WTC11 (cell line): ENCODE results near the gene CLSTN2. TPM values are rescaled to one million over a fixed set of nuclear protein-coding genes. Genes with fewer than 3 reads are reported as not detected.

Experiments used
- ATAC-seq: fragments of 200-7000 bp; cut with Tn5 transposase; 2 replicates; pipeline ENCODE4 v1.10.0; 2021; ENCODE audit warnings: mild to moderate bottlenecking, moderate library complexity
- CTCF ChIA-PET: fragments of 300-600 bp; sonication (Branson Sonifier 250); formaldehyde crosslinking; loops from one replicate; lab custom pipeline; 2021; ENCODE audit warnings: antibody characterized with exemption; lab: Charles Lee
- POLR2A ChIA-PET: fragments of 350-600 bp; sonication (Branson Sonifier 250); formaldehyde crosslinking; loops from one replicate; lab custom pipeline; 2021; ENCODE audit warnings: antibody characterized with exemption; lab: Charles Lee
- DNase-seq: peaks from one replicate; pipeline ENCODE4 v3.0.0; 2021; ENCODE audit warnings: low spot score
- H3K27ac Mint-ChIP-seq: 2 replicates; pipeline ENCODE4 v1.8.0; 2021; ENCODE audit warnings: mixed read lengths
- H3K27me3 Mint-ChIP-seq: 2 replicates; pipeline ENCODE4 v1.8.0; 2021; ENCODE audit warnings: low read depth, mild to moderate bottlenecking, moderate library complexity, mixed read lengths
- H3K36me3 Mint-ChIP-seq: 2 replicates; pipeline ENCODE4 v1.8.0; 2021; ENCODE audit warnings: mixed read lengths
- H3K4me1 Mint-ChIP-seq: 2 replicates; pipeline ENCODE4 v1.8.0; 2022; ENCODE audit warnings: mixed read lengths
- H3K4me3 Mint-ChIP-seq: 2 replicates; pipeline ENCODE4 v1.8.0; 2021; ENCODE audit warnings: mild to moderate bottlenecking, moderate library complexity, mixed read lengths
- H3K9me3 Mint-ChIP-seq: 2 replicates; pipeline ENCODE4 v1.8.0; 2021; ENCODE audit warnings: mixed read lengths
- AFF4 ChIP-seq: sonication (generic); formaldehyde crosslinking; IDR thresholded peaks from 2 replicates; pipeline ENCODE4 v1.8.1; 2023; ENCODE audit warnings: mild to moderate bottlenecking, missing genetic modification reagents, borderline replicate concordance
- ATF6 ChIP-seq: sonication (generic); formaldehyde crosslinking; IDR thresholded peaks from 2 replicates; pipeline ENCODE4 v1.8.1; 2023; ENCODE audit warnings: mild to moderate bottlenecking, missing genetic modification reagents
- CTCF ChIP-seq: fragments of 200-600 bp; IDR thresholded peaks from 2 replicates; pipeline ENCODE4 v1.8.0; 2022; ENCODE audit warnings: antibody characterized with exemption
- FOXJ3 ChIP-seq: sonication (generic); formaldehyde crosslinking; IDR thresholded peaks from 2 replicates; pipeline ENCODE4 v1.9.0; 2021; ENCODE audit warnings: missing genetic modification reagents, mild to moderate bottlenecking, borderline replicate concordance
- FOXK1 ChIP-seq: sonication (generic); formaldehyde crosslinking; IDR thresholded peaks from 2 replicates; pipeline ENCODE4 v1.8.0; 2022; ENCODE audit warnings: mild to moderate bottlenecking, moderate library complexity, missing genetic modification reagents
- FOXP1 ChIP-seq: sonication (generic); formaldehyde crosslinking; IDR thresholded peaks from 2 replicates; pipeline ENCODE4 v1.8.0; 2022; ENCODE audit warnings: missing genetic modification reagents, mild to moderate bottlenecking, moderate library complexity, borderline replicate concordance
- MYBL2 ChIP-seq: sonication (generic); formaldehyde crosslinking; IDR thresholded peaks from 2 replicates; pipeline ENCODE4 v1.8.1; 2023; ENCODE audit warnings: mild to moderate bottlenecking, moderate library complexity, missing genetic modification reagents
- NR3C1 ChIP-seq: sonication (generic); formaldehyde crosslinking; conservative IDR thresholded peaks from 2 replicates; pipeline ENCODE4 v1.8.1; 2023; ENCODE audit warnings: low read depth, mild to moderate bottlenecking, missing genetic modification reagents
- OVOL2 ChIP-seq: fragments of 250-450 bp; sonication (Bioruptor Pico); IDR thresholded peaks from 2 replicates; pipeline ENCODE4 v1.9.0; 2021; ENCODE audit warnings: mild to moderate bottlenecking, borderline replicate concordance
- SP1 ChIP-seq: sonication (generic); formaldehyde crosslinking; conservative IDR thresholded peaks from 2 replicates; pipeline ENCODE4 v1.8.1; 2022; ENCODE audit warnings: missing genetic modification reagents
- TCF7 ChIP-seq: sonication (generic); formaldehyde crosslinking; IDR thresholded peaks from 2 replicates; pipeline ENCODE4 v1.8.0; 2022; ENCODE audit warnings: mild to moderate bottlenecking, low read depth, missing genetic modification reagents, moderate library complexity
- ZMAT4 ChIP-seq: fragments of 250-450 bp; sonication (Bioruptor Pico); IDR thresholded peaks from 2 replicates; pipeline ENCODE4 v1.9.0; 2021; ENCODE audit warnings: mild to moderate bottlenecking
- ZNF219 ChIP-seq: sonication (generic); formaldehyde crosslinking; IDR thresholded peaks from 2 replicates; pipeline ENCODE4 v1.8.0; 2023; ENCODE audit warnings: missing genetic modification reagents, mild to moderate bottlenecking, borderline replicate concordance
- ZNF423 ChIP-seq: fragments of 250-450 bp; sonication (Bioruptor Pico); IDR thresholded peaks from 2 replicates; pipeline ENCODE4 v2.1.2; 2022; ENCODE audit warnings: mild to moderate bottlenecking, moderate library complexity
- ZSCAN18 ChIP-seq: fragments of 250-450 bp; sonication (Bioruptor Pico); IDR thresholded peaks from 2 replicates; pipeline ENCODE4 v2.1.2; 2022; ENCODE audit warnings: mild to moderate bottlenecking, moderate library complexity
- total RNA-seq: library from RNA; stranded (reverse); gene quantifications from 3 replicates; pipeline ENCODE4 v1.2.3, GENCODE V29; 2021

Gene CLSTN2
- total RNA-seq, 1 experiment from 2014 or later = 0.35 TPM

GRCh38 chr3:139945386-139945785 lies 10.4 kb downstream of the CLSTN2 start (continued):
- TF ChIP-seq ZMAT4 (CRISPR knock-in tag) (no peak), ZSCAN18 (no peak)

GRCh38 chr3:139945942-139946341 lies 11.0 kb downstream of the CLSTN2 start:
- no peak for DNase-seq
- no peaks in the 10 kb centered on the region for H3K4me1 Mint-ChIP-seq
- POLR2A ChIA-PET = no interaction called here

GRCh38 chr3:139948467-139948866 lies 13.5 kb downstream of the CLSTN2 start:
- ChIA-PET CTCF (no interaction called here), POLR2A (no interaction called here)
- H3K9me3 Mint-ChIP-seq = no peaks in the 10 kb centered on the region
- H3K27ac Mint-ChIP-seq = no peak overlapping the region
- no peak for DNase-seq
- ATAC-seq = no peak
- no peaks in the 10 kb centered on the region for H3K4me1 Mint-ChIP-seq
- H3K36me3 Mint-ChIP-seq = no peaks in the 10 kb centered on the region
- no peak overlapping the region for H3K4me3 Mint-ChIP-seq
- H3K27me3 Mint-ChIP-seq = peaks cover 7% of the 10 kb centered on the region; the same call in 1 of the 2 replicates
- TF ChIP-seq ATF6 (CRISPR knock-in tag) (no peak), FOXK1 (CRISPR knock-in tag) (no peak), ZNF423 (CRISPR knock-in tag) (no peak), FOXJ3 (CRISPR knock-in tag) (no peak), SP1 (CRISPR knock-in tag) (no peak), TCF7 (no peak), OVOL2 (no peak), FOXP1 (CRISPR knock-in tag) (no peak), CTCF (no peak)

More at GRCh38 chr3:139945942-139946341, 11.0 kb downstream of the CLSTN2 start:
- no peak for ATAC-seq
- no peaks in the 10 kb centered on the region for H3K9me3 Mint-ChIP-seq
- H3K27me3 Mint-ChIP-seq = peaks cover 7% of the 10 kb centered on the region; the same call in 1 of the 2 replicates
- TF ChIP-seq ZNF219 (no peak), MYBL2 (CRISPR knock-in tag) (no peak), NR3C1 (CRISPR knock-in tag) (no peak), ATF6 (CRISPR knock-in tag) (no peak), SP1 (CRISPR knock-in tag) (no peak), AFF4 (CRISPR knock-in tag) (no peak)
- TF ChIP-seq, all 79 proteins: peak for 0
- Mint-ChIP-seq H3K4me3 (no peak overlapping the region), H3K36me3 (no peaks in the 10 kb centered on the region), H3K27ac (no peak overlapping the region)
- CTCF ChIA-PET = no interaction called here
